Activated naive CD4-positive, alpha-beta T cell treated with anti-CD3 and anti-CD28 coated beads for 36 hours (primary cell): Measurements from ENCODE around the gene DSG1. TPM values are rescaled to one million over a fixed set of nuclear protein-coding genes. Genes with fewer than 3 reads are reported as not detected.
"Not testable (repeated sequence)": the region's sequence is repeated elsewhere in the genome, so short reads cannot be mapped to it uniquely, and the experiment has no call there.

Source experiments
- CTCF ChIA-PET: fragments of 350-600 bp; sonication (Branson Sonifier 250); formaldehyde crosslinking; loops from one replicate; lab custom pipeline; 2021; ENCODE audit warnings: antibody characterized with exemption; lab: Charles Lee
- DNase-seq: peaks from one replicate; pipeline ENCODE4 v3.0.0-alpha.2; 2020
- H3K27ac Mint-ChIP-seq: one replicate; pipeline ENCODE4 v1.8.0; 2021; ENCODE audit warnings: mild to moderate bottlenecking, mixed read lengths
- H3K27me3 Mint-ChIP-seq: one replicate; pipeline ENCODE4 v1.8.0; 2021; ENCODE audit warnings: low read depth, mixed read lengths
- H3K36me3 Mint-ChIP-seq: one replicate; pipeline ENCODE4 v1.8.0; 2021; ENCODE audit warnings: low read depth, mixed read lengths
- H3K4me1 Mint-ChIP-seq: one replicate; pipeline ENCODE4 v1.8.0; 2021; ENCODE audit warnings: low read depth, mixed read lengths
- H3K4me3 Mint-ChIP-seq: one replicate; pipeline ENCODE4 v1.8.0; 2021; ENCODE audit warnings: mild to moderate bottlenecking, moderate library complexity, mixed read lengths
- H3K9me3 Mint-ChIP-seq: one replicate; pipeline ENCODE4 v1.8.0; 2021; ENCODE audit warnings: mixed read lengths
- intact Hi-C: fragments of 100-400 bp; cut with micrococcal nuclease; formaldehyde crosslinking; loops from one replicate; pipeline ENCODE4 v1.15.1; 2023
- total RNA-seq, 2 experiments: library from RNA; stranded (reverse); gene quantifications; one replicate each; pipeline ENCODE4 v1.2.3, GENCODE V29; 2021

The DSG1 gene
- total RNA-seq = not detected

DNA sequence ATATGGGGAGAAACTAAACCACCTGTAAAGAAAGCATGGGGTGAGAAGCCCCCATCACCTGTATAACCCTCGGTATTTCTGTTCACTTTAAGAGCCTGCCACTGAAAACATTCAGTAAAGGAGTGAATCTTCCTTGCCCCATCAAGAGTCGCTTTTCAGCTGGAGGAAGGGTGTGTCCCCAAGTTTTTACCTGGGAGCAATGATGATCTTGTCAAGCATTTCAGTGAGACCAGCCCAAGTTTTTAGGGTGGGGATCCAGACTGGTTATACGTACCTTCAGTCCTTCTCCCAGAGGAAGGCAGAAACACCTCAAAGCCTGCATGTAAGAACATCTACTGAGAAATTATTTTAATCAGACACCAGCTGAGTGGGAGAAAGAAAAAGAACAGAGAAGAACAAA is at the start of gene DSG1:
DSG1 (plus strand) TSS at position 301 of the 400 bp plus-strand sequence. CDS start 141 bp downstream, outside the sequence.
- H3K27me3 Mint-ChIP-seq = no peaks in the 10 kb centered on the region
- H3K4me3 Mint-ChIP-seq = no peak within 1 kb of the TSS
- intact Hi-C loops = no loop called here
- H3K27ac Mint-ChIP-seq = no peak within 1 kb of the TSS
- no peaks in the 10 kb centered on the region for H3K4me1 Mint-ChIP-seq
- CTCF ChIA-PET = no interaction called here
- DNase-seq = no peak
- H3K9me3 Mint-ChIP-seq = no peaks in the 10 kb centered on the region
- H3K36me3 Mint-ChIP-seq = no peaks in the 10 kb centered on the region

DNA sequence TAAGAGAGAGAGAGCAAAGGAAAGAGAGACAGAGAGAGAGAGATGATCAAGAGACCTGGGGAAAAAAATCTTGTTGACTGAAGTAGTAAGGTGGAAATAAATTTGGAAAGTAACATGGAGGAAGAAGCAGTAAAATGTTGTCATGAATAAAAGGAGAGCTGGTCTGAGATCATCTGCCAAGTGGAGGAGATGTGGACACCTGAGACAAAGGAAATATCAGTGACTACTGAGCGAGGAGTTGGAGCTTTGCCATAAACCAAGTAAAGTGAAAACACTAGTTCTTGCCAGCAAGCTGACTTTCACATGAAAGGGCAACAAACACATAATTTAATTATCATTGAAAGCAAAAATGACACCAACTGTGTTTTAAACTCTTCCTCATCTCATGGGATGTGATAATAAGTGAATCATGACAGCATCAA is 49.0 kb upstream of the DSG1 start:
- CTCF ChIA-PET = no interaction called here
- H3K4me1 Mint-ChIP-seq = peaks cover 8% of the 10 kb centered on the region
- H3K27ac Mint-ChIP-seq = no peak overlapping the region
- no peak for DNase-seq
- no peaks in the 10 kb centered on the region for H3K27me3 Mint-ChIP-seq
- intact Hi-C loops = loop anchor here (10.0 kb wide), 1 partner anchor 456 kb away; no protein-coding TSS in a partner anchor
- no peak overlapping the region for H3K4me3 Mint-ChIP-seq
- H3K9me3 Mint-ChIP-seq = no peaks in the 10 kb centered on the region
- no peaks in the 10 kb centered on the region for H3K36me3 Mint-ChIP-seq

DNA sequence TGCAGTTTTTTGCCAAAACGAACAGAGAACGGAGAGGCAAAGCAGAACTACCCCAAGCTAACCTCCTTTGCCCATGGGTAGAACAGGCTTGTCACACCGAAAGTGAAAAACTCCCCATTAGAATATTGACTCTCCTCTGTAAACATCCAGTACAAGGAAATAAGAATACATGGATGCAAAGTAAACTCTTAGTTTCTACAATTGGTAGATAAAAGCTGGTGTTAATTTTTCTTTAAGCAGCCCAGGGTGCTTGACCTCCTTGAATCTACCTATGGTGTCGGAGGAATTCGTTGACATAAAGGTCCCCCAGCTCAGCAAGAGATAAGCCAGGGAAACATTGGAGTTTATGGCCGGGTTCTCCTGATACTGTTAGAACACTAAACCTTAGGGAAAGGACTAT is 48.4 kb upstream of the DSG1 start:
- Mint-ChIP-seq H3K36me3 (no peaks in the 10 kb centered on the region), H3K4me3 (no peak overlapping the region), H3K9me3 (no peaks in the 10 kb centered on the region), H3K4me1 (peaks cover 8% of the 10 kb centered on the region), H3K27ac (no peak overlapping the region), H3K27me3 (no peaks in the 10 kb centered on the region)
- no peak for DNase-seq
- intact Hi-C loops = loop anchor here (10.0 kb wide), 1 partner anchor 455 kb away; no protein-coding TSS in a partner anchor
- CTCF ChIA-PET = no interaction called here

DNA sequence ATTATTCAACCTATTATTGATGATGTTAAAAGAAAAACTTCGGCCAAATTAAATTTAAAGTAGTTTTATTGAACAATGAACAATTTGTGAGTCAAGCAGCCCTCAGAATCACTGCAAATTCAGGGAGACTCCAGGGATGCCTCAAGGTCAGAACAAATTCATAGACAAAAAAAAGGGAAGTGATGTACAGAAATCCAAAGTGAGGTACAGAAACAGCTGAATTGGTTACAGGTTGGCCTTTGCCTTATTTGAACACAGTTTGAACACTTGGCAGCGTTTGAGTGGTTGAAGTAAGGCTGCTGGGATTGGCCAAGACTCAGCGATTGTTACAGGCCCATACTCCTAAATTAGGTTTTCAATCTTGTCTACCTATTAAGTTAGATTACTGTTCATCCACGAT is 47.4 kb upstream of the DSG1 start:
- CTCF ChIA-PET = no interaction called here
- Mint-ChIP-seq H3K27ac (no peak overlapping the region), H3K4me1 (peaks cover 8% of the 10 kb centered on the region), H3K4me3 (no peak overlapping the region), H3K36me3 (no peaks in the 10 kb centered on the region), H3K9me3 (no peaks in the 10 kb centered on the region), H3K27me3 (no peaks in the 10 kb centered on the region)
- DNase-seq = no peak
- intact Hi-C loops = no loop called here

DNA sequence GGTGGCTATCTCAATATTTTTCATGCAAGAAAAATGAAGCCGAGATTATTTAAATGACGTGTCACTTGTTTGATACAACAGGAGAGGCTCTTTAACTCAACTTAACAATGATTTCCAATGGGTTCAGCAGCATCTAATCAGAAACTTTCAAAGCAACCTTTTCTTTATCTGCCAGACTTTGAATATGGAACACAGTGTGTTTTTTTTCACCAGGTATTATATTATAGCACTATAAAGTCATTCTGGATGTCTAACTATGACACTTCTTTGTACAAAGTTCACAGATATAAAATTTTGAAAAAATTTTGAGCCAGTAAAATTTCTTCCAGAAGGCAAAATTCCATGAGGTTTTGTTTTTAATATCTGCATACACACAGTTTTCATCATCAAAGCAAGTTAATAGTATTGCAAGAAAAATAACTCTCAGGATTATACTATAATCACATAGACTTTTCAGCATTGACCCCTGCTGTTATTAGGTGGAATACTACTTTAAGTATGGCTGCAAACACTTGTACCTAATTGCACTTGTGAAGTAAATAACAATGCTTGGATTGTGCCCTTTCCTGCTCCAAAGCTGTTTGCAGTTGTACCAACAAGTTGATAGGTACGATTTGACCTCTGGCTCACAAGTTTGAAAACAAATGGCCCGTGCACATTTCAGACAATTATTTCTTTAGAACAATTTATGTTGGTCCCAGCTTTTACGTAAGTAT is 44.0 kb upstream of the DSG1 start:
- intact Hi-C loops = no loop called here
- Mint-ChIP-seq H3K4me3 (no peak overlapping the region), H3K9me3 (no peaks in the 10 kb centered on the region), H3K27ac (no peak overlapping the region), H3K36me3 (no peaks in the 10 kb centered on the region), H3K4me1 (peaks cover 3% of the 10 kb centered on the region), H3K27me3 (no peaks in the 10 kb centered on the region)
- no peak for DNase-seq
- CTCF ChIA-PET = interaction anchor here (0.6 kb wide), 1 partner anchor 316 kb away, joined by 3 read pairs; no protein-coding TSS in a partner anchor

DNA sequence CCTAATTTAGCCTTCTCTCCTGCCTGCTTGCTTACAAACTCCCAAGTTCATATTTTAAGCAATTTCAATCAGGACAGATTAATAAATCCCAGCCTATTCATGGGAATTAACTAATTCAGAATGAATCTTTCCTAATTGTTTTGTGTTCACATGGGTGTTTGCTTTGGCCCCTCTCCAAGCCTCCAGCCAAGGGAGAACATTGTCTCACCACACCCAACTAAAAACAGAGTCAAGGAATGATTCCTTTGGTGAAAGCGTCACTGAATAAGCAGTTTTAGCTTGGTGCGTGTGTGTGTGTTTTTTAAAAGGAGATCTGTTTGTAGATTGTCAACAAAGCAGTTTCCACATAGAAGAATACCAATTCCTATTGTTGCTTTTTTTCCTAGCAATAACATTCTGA is 43.0 kb upstream of the DSG1 start:
- intact Hi-C loops = no loop called here

DNA sequence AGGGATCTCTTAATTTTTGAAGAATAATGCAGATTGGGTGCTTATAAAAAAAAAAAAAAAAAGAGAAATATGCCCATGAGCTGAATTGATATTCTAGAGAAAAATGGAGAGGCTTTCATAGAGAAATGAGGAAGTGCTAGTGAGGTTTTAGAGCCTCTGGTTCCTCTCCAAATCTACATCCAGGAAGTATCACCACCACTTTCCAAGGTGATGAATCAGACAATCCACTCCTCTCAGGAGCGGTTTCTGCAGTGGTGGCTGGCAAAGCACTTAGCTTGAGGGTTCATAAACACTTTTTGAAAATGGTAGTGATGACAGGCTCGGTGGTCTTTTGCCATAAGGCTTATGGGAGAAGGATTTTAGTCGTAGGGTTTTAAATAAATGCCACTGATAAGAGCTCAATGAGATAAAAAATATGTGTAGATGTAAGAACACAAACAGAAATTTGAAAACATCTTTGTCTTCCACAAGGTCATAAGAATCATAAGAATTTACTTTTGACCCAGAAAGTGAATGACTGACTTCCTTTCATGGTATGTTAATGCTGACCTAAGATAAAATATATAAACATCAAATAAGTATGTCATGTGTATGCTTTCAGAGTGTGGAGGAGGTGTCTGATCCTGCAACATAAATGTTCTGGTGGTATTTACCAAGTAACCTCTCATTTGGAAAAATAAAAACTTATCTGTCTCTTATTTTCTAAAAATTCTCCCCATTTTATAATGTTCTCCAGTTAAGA is 42.1 kb upstream of the DSG1 start:
- no peaks in the 10 kb centered on the region for H3K4me1 Mint-ChIP-seq
- CTCF ChIA-PET = no interaction called here
- intact Hi-C loops = no loop called here
- DNase-seq = no peak
- H3K27ac Mint-ChIP-seq = no peak overlapping the region
- H3K27me3 Mint-ChIP-seq = no peaks in the 10 kb centered on the region
- H3K4me3 Mint-ChIP-seq = no peak overlapping the region
- H3K36me3 Mint-ChIP-seq = no peaks in the 10 kb centered on the region
- no peaks in the 10 kb centered on the region for H3K9me3 Mint-ChIP-seq

More for the DNA sequence above, 43.0 kb upstream of the DSG1 start:
- Mint-ChIP-seq H3K27ac (no peak overlapping the region), H3K27me3 (no peaks in the 10 kb centered on the region), H3K4me3 (no peak overlapping the region), H3K9me3 (no peaks in the 10 kb centered on the region), H3K4me1 (no peaks in the 10 kb centered on the region), H3K36me3 (no peaks in the 10 kb centered on the region)
- DNase-seq = no peak
- CTCF ChIA-PET = no interaction called here

DNA sequence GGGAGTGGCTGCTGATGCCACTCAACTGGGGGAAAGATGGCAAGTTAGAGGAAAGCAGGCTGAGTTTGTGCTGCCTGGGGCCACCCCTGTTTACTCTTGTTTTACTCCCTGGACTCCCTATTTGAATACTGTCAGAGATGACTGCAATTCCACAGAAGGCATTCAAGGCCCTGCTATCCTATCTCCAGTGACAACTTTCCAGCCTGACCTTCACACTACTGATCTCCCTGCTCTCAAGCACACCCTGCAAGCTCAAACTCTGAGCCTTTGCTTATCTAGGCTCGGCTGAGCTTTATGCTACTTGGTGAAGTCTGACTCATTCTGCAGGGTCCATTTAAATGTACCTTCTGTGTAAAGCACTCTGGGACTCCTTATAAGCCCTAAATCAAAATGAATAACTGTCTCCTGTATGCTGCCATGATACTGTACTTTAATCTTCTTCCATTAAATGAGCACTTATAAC is 39.3 kb upstream of the DSG1 start:
- Mint-ChIP-seq H3K9me3 (no peaks in the 10 kb centered on the region), H3K4me1 (no peaks in the 10 kb centered on the region), H3K36me3 (no peaks in the 10 kb centered on the region), H3K4me3 (no peak overlapping the region), H3K27me3 (no peaks in the 10 kb centered on the region), H3K27ac (no peak overlapping the region)
- intact Hi-C loops = no loop called here
- CTCF ChIA-PET = no interaction called here
- DNase-seq = no peak

DNA sequence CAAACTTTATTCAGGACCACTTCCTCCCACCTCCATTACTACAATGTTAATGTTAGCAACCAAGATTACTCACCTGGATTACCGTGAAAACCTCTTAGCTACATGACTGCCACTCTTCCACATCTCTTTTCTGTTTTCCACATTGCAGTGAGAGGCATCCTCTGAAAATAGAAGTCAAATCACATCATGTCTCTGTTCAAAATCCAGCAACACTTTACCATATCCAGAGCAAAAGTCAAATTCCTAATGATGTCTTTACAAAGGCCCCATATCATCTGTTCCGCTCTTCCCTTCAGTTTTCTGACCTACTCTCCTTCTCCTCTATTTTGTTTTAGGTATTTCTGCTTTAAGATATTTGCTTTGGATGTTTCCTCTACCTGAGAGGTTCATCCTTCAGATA is 37.5 kb upstream of the DSG1 start:
- peaks cover 3% of the 10 kb centered on the region for H3K9me3 Mint-ChIP-seq
- no peaks in the 10 kb centered on the region for H3K36me3 Mint-ChIP-seq
- no peaks in the 10 kb centered on the region for H3K27me3 Mint-ChIP-seq
- H3K4me1 Mint-ChIP-seq = no peaks in the 10 kb centered on the region
- no peak overlapping the region for H3K4me3 Mint-ChIP-seq
- DNase-seq = no peak
- CTCF ChIA-PET = no interaction called here
- no peak overlapping the region for H3K27ac Mint-ChIP-seq
- intact Hi-C loops = no loop called here

DNA sequence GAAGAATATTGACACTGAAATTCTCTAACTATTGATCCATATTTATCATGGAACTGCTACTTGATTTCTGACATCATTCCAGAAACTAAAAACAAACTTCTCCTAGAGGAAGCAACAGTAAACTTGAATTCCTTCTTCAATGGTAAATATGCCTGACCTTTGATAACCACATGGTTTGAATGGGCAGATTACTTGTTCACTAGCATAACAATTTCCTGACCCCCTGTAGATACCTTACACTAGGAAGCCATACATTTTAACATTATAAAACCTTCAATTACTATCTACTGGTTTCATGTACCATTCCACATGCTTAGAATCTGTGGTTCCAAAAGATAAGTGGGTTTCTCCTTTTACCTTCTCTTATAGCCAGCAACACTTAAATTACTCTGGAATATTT is 36.5 kb upstream of the DSG1 start:
- no peak for DNase-seq
- H3K27ac Mint-ChIP-seq = no peak overlapping the region
- no peak overlapping the region for H3K4me3 Mint-ChIP-seq
- intact Hi-C loops = no loop called here
- no peaks in the 10 kb centered on the region for H3K27me3 Mint-ChIP-seq
- no peaks in the 10 kb centered on the region for H3K4me1 Mint-ChIP-seq
- H3K9me3 Mint-ChIP-seq = peaks cover 6% of the 10 kb centered on the region
- CTCF ChIA-PET = no interaction called here
- H3K36me3 Mint-ChIP-seq = no peaks in the 10 kb centered on the region

DNA sequence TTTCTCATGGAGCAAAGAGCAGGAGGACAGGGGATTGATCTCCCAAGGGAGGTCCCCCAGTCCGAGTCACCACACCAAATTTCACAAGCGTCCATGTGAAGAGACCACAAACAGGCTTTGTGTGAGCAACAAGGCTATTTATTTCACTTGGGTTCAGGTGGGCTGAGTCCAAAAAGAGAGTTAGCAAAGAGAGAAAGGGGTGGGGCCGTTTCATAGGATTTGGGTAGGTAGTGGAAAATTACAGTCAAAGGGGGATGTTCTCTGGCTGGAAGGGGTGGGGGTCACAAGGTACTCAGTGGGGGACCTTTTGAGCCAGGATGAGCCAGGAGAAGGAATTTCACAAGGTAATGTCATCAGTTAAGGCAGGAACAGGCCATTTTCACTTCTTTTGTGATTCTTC is 28.5 kb upstream of the DSG1 start:
- DNase-seq, H3K4me1 Mint-ChIP-seq, H3K4me3 Mint-ChIP-seq, H3K36me3 Mint-ChIP-seq, CTCF ChIA-PET, intact Hi-C loops, H3K27me3 Mint-ChIP-seq, H3K27ac Mint-ChIP-seq: not testable (repeated sequence)
- H3K9me3 Mint-ChIP-seq = peaks cover 22% of the 10 kb centered on the region

DNA sequence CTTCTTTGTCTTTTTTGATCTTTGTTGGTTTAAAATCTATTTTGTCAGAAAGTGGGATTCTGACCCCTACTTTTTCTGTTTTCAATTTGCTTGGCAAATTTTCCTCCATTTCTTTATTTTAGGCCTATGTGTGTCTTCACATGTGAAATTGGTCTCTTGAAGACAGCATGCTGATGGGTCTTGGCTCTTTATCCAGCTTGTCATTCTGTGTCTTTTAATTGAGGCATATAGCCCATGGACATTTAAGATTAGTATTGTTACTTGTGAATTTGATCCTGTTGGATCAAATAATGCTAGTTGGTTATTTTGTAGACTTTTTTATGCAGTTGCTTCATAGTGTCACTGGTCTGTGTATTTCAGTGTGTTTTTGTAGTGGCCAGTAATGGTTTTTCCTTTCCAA is 26.3 kb upstream of the DSG1 start:
- Mint-ChIP-seq H3K4me1 (no peaks in the 10 kb centered on the region), H3K27ac (no peak overlapping the region), H3K9me3 (peaks cover 19% of the 10 kb centered on the region), H3K36me3 (no peaks in the 10 kb centered on the region), H3K4me3 (no peak overlapping the region), H3K27me3 (no peaks in the 10 kb centered on the region)
- CTCF ChIA-PET = no interaction called here
- intact Hi-C loops = no loop called here
- DNase-seq = no peak
